K562 (cell line): ENCODE measurements around the gene UBL5. TPM values are rescaled to one million over a fixed set of nuclear protein-coding genes. Genes with fewer than 3 reads are reported as not detected.
A peak's percentile ranks its signal among the peaks of the same experiment; 100 is the strongest.

Experiments used
- ATF1 ChIP-seq, 2 experiments: fragments of 450-650 bp in 1 of 2; IDR thresholded peaks; 2 replicates each; pipeline ENCODE4 v1.6.1; 2016; ENCODE audit warnings: missing compliant biosample characterization in 1 of 2, missing genetic modification characterization in 1 of 2
- CBX3 ChIP-seq, 2 experiments: IDR thresholded peaks; 1 replicate in 1 of 2; 2 replicates in 1 of 2; pipeline ENCODE4 v1.6.1; 2012; ENCODE audit warnings: inconsistent platforms in 2 of 2, low read length in 2 of 2, borderline replicate concordance in 1 of 2, control low read depth in 1 of 2
- CTBP1 ChIP-seq: fragments of 450-650 bp; IDR thresholded peaks from 2 replicates; pipeline ENCODE4 v1.6.1; 2016; ENCODE audit warnings: borderline replicate concordance
- DEAF1 ChIP-seq: fragments of 450-650 bp; formaldehyde crosslinking; IDR thresholded peaks from 2 replicates; pipeline ENCODE4 v1.4.0; 2020; ENCODE audit warnings: mild to moderate bottlenecking, moderate library complexity
- DPF2 ChIP-seq: fragments of 450-650 bp; IDR thresholded peaks from 2 replicates; pipeline ENCODE4 v1.6.1; 2016
- EWSR1 ChIP-seq: fragments of 450-650 bp; IDR thresholded peaks from 2 replicates; pipeline ENCODE4 v1.6.1; 2018; ENCODE audit warnings: borderline replicate concordance, mild to moderate bottlenecking, low read depth, moderate library complexity; ENCODE audit not compliant: partially characterized antibody
- FOSL1 ChIP-seq: fragments of 200-800 bp; sonication (Bioruptor generic); conservative IDR thresholded peaks from 2 replicates; pipeline ENCODE4 v1.6.1; 2016; ENCODE audit warnings: missing genetic modification characterization, missing compliant biosample characterization
- FOXJ2 ChIP-seq: fragments of 200-800 bp; sonication (Bioruptor generic); IDR thresholded peaks from 2 replicates; pipeline ENCODE4 v1.6.1; 2016; ENCODE audit warnings: missing genetic modification characterization, missing compliant biosample characterization
- FOXM1 ChIP-seq, 2 experiments: fragments of 450-650 bp in 1 of 2; sonication (generic) in 1 of 2; formaldehyde crosslinking in 1 of 2; IDR thresholded peaks; 2 replicates each; pipeline versions ENCODE4 v1.6.1 to v1.9.0; 2017 to 2022; ENCODE audit warnings: low read depth in 2 of 2, mild to moderate bottlenecking in 2 of 2, missing genetic modification reagents in 1 of 2, moderate library complexity in 1 of 2
- HCFC1 ChIP-seq: IDR thresholded peaks from 2 replicates; pipeline ENCODE4 v1.6.1; 2012; ENCODE audit warnings: low read depth, low read length, improper control_type of control experiment
- ILK ChIP-seq: fragments of 450-650 bp; IDR thresholded peaks from 2 replicates; pipeline ENCODE4 v1.6.1; 2016; ENCODE audit warnings: missing genetic modification characterization, low read depth, mild to moderate bottlenecking, missing compliant biosample characterization, moderate library complexity, borderline replicate concordance
- MCM5 ChIP-seq: fragments of 450-650 bp; IDR thresholded peaks from 2 replicates; pipeline ENCODE4 v1.6.1; 2016; ENCODE audit warnings: low read depth
- MEIS2 ChIP-seq: fragments of 450-650 bp; IDR thresholded peaks from 2 replicates; pipeline ENCODE4 v1.6.1; 2014; ENCODE audit warnings: mild to moderate bottlenecking; ENCODE audit not compliant: partially characterized antibody
- MTA2 ChIP-seq: fragments of 450-650 bp; IDR thresholded peaks from 2 replicates; pipeline ENCODE4 v1.6.1; 2016; ENCODE audit warnings: low read depth
- POLR2G ChIP-seq: fragments of 200-400 bp; formaldehyde crosslinking; IDR thresholded peaks from 2 replicates; pipeline ENCODE4 v1.6.1; 2017; ENCODE audit warnings: low read depth, mild to moderate bottlenecking, antibody characterized with exemption, low read length, moderate library complexity
- RFX7 ChIP-seq: fragments of 250-450 bp; sonication (Bioruptor Pico); IDR thresholded peaks from 2 replicates; pipeline ENCODE4 v1.5.1; 2021; ENCODE audit warnings: mild to moderate bottlenecking
- SMARCA4 ChIP-seq: fragments of 450-650 bp; IDR thresholded peaks from 2 replicates; pipeline ENCODE4 v1.6.1; 2016
- SP1 ChIP-seq: sonication (generic); formaldehyde crosslinking; IDR thresholded peaks from 2 replicates; pipeline ENCODE4 v1.8.1; 2022; ENCODE audit warnings: mild to moderate bottlenecking, missing genetic modification reagents
- SREBF1 ChIP-seq: fragments of 150-350 bp; IDR thresholded peaks from 2 replicates; pipeline ENCODE4 v1.6.1; 2014; ENCODE audit warnings: antibody characterized with exemption, low read depth, low read length, borderline replicate concordance
- ZEB2 ChIP-seq: fragments of 450-650 bp; IDR thresholded peaks from 2 replicates; pipeline ENCODE4 v1.6.1; 2016
- ZNF277 ChIP-seq: fragments of 250-450 bp; sonication (Bioruptor Pico); IDR thresholded peaks from 2 replicates; pipeline ENCODE4 v1.8.0; 2022; ENCODE audit warnings: inconsistent platforms, mild to moderate bottlenecking, moderate library complexity, borderline replicate concordance
- ZNF431 ChIP-seq: sonication (generic); formaldehyde crosslinking; IDR thresholded peaks from 2 replicates; pipeline ENCODE4 v1.8.0; 2022; ENCODE audit warnings: mild to moderate bottlenecking, missing genetic modification reagents
- polyA plus RNA-seq, 8 experiments: library from polyadenylated mRNA; depleted of rRNA in 4 of 8; stranded (reverse) in 5 of 8; unstranded in 3 of 8; fragments of >200 nt; fragmentation: Nextera tagmentation in 2 of 8; fragmentation: Illumina TruSeq in 1 of 8; extraction: Ambion mirVana in 2 of 8; extraction: Trizol in 1 of 8; gene quantifications; 2 replicates each; pipeline versions ENCODE4 v1.2.1 to v1.2.3, GENCODE V29; 2011 to 2014; ENCODE audit warnings: inconsistent platforms in 1 of 8, missing spikeins in 1 of 8
- total RNA-seq, 7 experiments: library from RNA; depleted of rRNA in 6 of 7; stranded (reverse); fragments of >200 nt in 6 of 7; fragmentation: Illumina TruSeq in 2 of 7; extraction: Trizol in 2 of 7; gene quantifications; 2 replicates each; pipeline versions ENCODE4 v1.2.1 to v1.2.3, GENCODE V29; 2011 to 2021; ENCODE audit warnings: low replicate concordance in 1 of 7
- TF ChIP-seq, protein P1 (sequence below), 2 experiments: fragments of 450-650 bp; IDR thresholded peaks; 2 replicates each; pipeline ENCODE4 v1.6.1; 2016
- TF ChIP-seq, protein P2 (sequence below): fragments of 250-450 bp; sonication (Bioruptor Pico); IDR thresholded peaks from 2 replicates; pipeline ENCODE4 v1.5.0; 2020; ENCODE audit warnings: mild to moderate bottlenecking, borderline replicate concordance

Gene UBL5
- total and polyA plus RNA-seq, 9 of the 15 experiments (the other 6 are each of a cell fraction or from before 2014, with no cell fraction given), result 410 to 1,266 (median 613) TPM

DNA sequence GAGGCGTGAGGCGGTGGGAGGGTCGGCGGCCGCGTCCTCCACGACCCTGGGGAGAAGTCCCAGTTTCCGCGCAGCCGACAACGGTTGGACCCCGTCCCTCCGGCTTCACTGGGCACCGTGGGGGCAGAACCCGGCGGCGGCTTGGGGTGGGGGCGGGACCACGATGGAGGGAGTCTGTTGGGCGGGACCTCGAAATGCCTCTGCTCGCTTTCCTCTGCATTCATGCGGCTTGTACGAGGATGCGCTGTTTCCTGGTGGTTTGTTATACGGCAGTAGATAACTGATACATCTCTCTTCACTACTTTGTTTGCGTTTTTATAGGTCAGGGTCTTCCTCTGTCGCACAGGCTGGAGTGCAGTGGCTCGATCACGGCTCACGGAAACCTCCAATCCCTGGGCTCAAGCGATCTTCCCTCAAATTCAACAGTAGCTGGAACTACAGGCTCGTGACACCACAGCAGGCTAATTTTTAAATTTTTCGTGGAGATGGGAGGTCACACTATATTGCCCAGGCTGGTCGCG, 34.6 kb upstream of the UBL5 start (continued):
- TF ChIP-seq, protein P1, sequence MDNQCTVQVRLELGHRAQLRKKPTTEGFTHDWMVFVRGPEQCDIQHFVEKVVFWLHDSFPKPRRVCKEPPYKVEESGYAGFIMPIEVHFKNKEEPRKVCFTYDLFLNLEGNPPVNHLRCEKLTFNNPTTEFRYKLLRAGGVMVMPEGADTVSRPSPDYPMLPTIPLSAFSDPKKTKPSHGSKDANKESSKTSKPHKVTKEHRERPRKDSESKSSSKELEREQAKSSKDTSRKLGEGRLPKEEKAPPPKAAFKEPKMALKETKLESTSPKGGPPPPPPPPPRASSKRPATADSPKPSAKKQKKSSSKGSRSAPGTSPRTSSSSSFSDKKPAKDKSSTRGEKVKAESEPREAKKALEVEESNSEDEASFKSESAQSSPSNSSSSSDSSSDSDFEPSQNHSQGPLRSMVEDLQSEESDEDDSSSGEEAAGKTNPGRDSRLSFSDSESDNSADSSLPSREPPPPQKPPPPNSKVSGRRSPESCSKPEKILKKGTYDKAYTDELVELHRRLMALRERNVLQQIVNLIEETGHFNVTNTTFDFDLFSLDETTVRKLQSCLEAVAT (IDR thresholded peaks at IDR 0.05), result no peak
- TF ChIP-seq RFX7 (CRISPR knock-in tag) (no peak), ILK (tag) (no peak), EWSR1 (no peak), DEAF1 (CRISPR knock-in tag) (no peak), MTA2 (no peak), ATF1 (CRISPR knock-in tag; IDR thresholded peaks at IDR 0.05) (no peak), ATF1 (tag; IDR thresholded peaks at IDR 0.05) (0 out of 2 replicates have a peak, but pooled peaks have one; percentile 7), MEIS2 (no peak), CTBP1 (0 out of 2 replicates have a peak, but pooled peaks have one; percentile 39), DPF2 (0 out of 2 replicates have a peak, but pooled peaks have one; percentile 11), FOSL1 (no peak), ZNF431 (CRISPR knock-in tag) (peak; percentile 5; the same call in 1 of the 2 replicates), CBX3 (IDR thresholded peaks at IDR 0.05; ENCODE audit: borderline replicate concordance in 1 of 2, low read length in 2 of 2) (peak in 1 of 2 experiments; percentile 65; a peak in 1 of 3 replicates), FOXJ2 (tag) (no peak), ZNF277 (CRISPR knock-in tag) (no peak), ZEB2 (no peak), MCM5 (no peak), SP1 (CRISPR knock-in tag) (no peak), FOXM1 (IDR thresholded peaks at IDR 0.05; ENCODE audit: low read depth) (no peak), FOXM1 (CRISPR knock-in tag; IDR thresholded peaks at IDR 0.05; ENCODE audit: low read depth) (no peak), POLR2G (peak; percentile 53), SMARCA4 (no peak), HCFC1 (no peak), SREBF1 (no peak)
- TF ChIP-seq, protein P2, sequence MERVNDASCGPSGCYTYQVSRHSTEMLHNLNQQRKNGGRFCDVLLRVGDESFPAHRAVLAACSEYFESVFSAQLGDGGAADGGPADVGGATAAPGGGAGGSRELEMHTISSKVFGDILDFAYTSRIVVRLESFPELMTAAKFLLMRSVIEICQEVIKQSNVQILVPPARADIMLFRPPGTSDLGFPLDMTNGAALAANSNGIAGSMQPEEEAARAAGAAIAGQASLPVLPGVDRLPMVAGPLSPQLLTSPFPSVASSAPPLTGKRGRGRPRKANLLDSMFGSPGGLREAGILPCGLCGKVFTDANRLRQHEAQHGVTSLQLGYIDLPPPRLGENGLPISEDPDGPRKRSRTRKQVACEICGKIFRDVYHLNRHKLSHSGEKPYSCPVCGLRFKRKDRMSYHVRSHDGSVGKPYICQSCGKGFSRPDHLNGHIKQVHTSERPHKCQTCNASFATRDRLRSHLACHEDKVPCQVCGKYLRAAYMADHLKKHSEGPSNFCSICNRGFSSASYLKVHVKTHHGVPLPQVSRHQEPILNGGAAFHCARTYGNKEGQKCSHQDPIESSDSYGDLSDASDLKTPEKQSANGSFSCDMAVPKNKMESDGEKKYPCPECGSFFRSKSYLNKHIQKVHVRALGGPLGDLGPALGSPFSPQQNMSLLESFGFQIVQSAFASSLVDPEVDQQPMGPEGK (CRISPR knock-in tag), result no peak
